Raji (cell line): ENCODE data around the gene SH3RF3.

Source experiments
- POLR2A ChIP-seq: IDR thresholded peaks from 2 replicates; pipeline ENCODE4 v1.6.1; 2011; ENCODE audit warnings: low read depth, low read length, control low read depth; ENCODE audit not compliant: insufficient read depth

Gene SH3RF3

GRCh38 chr2:109155553-109156451, 26.8 kb downstream of the SH3RF3 start:
- no peak for TF ChIP-seq POLR2A

GRCh38 chr2:109157563-109158105, 28.6 kb downstream of the SH3RF3 start:
- TF ChIP-seq POLR2A: no peak

- TF ChIP-seq POLR2A: no peak
Observed at GRCh38 chr2:109158237-109158636, 29.2 kb downstream of the SH3RF3 start.

GRCh38 chr2:109159096-109159495, 30.1 kb downstream of the SH3RF3 start:
- TF ChIP-seq POLR2A: no peak

GRCh38 chr2:109160714-109161440, 31.9 kb downstream of the SH3RF3 start:
- no peak for TF ChIP-seq POLR2A

GRCh38 chr2:109162999-109163398, 34.0 kb downstream of the SH3RF3 start:
- TF ChIP-seq POLR2A: no peak

- TF ChIP-seq POLR2A: no peak
Observed at GRCh38 chr2:109164311-109164710, 35.3 kb downstream of the SH3RF3 start.

- TF ChIP-seq POLR2A: no peak
Observed at GRCh38 chr2:109164739-109165221, 35.8 kb downstream of the SH3RF3 start.

- no peak for TF ChIP-seq POLR2A
Observed at GRCh38 chr2:109166811-109167210, 37.8 kb downstream of the SH3RF3 start.

GRCh38 chr2:109168086-109168485, 39.1 kb downstream of the SH3RF3 start:
- TF ChIP-seq POLR2A: no peak

- TF ChIP-seq POLR2A: no peak
Observed at GRCh38 chr2:109168716-109169115, 39.7 kb downstream of the SH3RF3 start.

GRCh38 chr2:109170645-109171044, 41.6 kb downstream of the SH3RF3 start:
- no peak for TF ChIP-seq POLR2A

- TF ChIP-seq POLR2A: no peak
Observed at GRCh38 chr2:109171444-109172334, 42.7 kb downstream of the SH3RF3 start.

GRCh38 chr2:109172556-109173105, 43.6 kb downstream of the SH3RF3 start:
- no peak for TF ChIP-seq POLR2A
